HCT116 (cell line): ENCODE measurements around the gene PADI4. TPM values are rescaled to one million over a fixed set of nuclear protein-coding genes. Genes with fewer than 3 reads are reported as not detected.

Source experiments
- ATAC-seq: fragments of 200-7000 bp; cut with Tn5 transposase; 2 replicates; pipeline ENCODE4 v1.9.1; 2020; ENCODE audit warnings: mild to moderate bottlenecking, moderate library complexity
- BruUV-seq: library from RNA; stranded (reverse); fragments of 400-500 nt; replicated peaks from 2 replicates; lab custom pipeline; 2021; lab: Mats Ljungman, UMichigan
- CTCF ChIA-PET: fragments of 300-600 bp; sonication (Branson Sonifier 250); formaldehyde crosslinking; loops from one replicate; lab custom pipeline; 2021; ENCODE audit warnings: antibody characterized with exemption; lab: Charles Lee
- POLR2A ChIA-PET: fragments of 300-600, 350-600 bp; sonication (Branson Sonifier 250); formaldehyde crosslinking; loops from one replicate; lab custom pipeline; 2021; ENCODE audit warnings: antibody characterized with exemption; lab: Charles Lee
- RAD21 ChIA-PET, 2 experiments: fragments of 300-600 bp; sonication (Branson Sonifier 250); formaldehyde crosslinking; loops; one replicate each; lab custom pipeline; 2023; ENCODE audit warnings: low total read pairs in 2 of 2; ENCODE audit not compliant: uncharacterized antibody in 2 of 2, unreplicated experiment in 2 of 2, low non-redundant PET in 1 of 2; lab: Charles Lee
- DNase-seq: peaks from one replicate; pipeline ENCODE4 v3.0.0-alpha.2; 2010; ENCODE audit warnings: low read depth, low spot score
- H2AFZ ChIP-seq: fragments of 200-600 bp; shearing (Covaris generic), sonication (generic); 2 replicates; pipeline ENCODE4 v1.6.1; 2017; ENCODE audit warnings: low read depth, mixed run types, mixed read lengths, antibody characterized with exemption, low read length; ENCODE audit not compliant: poor library complexity, severe bottlenecking
- H3K27ac ChIP-seq: 2 replicates; pipeline ENCODE4 v1.5.1; 2012; ENCODE audit warnings: low read depth, low read length
- H3K27me3 ChIP-seq: fragments of 200-600 bp; sonication (generic); 2 replicates; pipeline ENCODE4 v1.6.1; 2016; ENCODE audit warnings: mixed run types, low read length, mixed read lengths; ENCODE audit not compliant: insufficient read depth
- H3K36me3 ChIP-seq, 2 experiments: fragments of 200-500 bp in 1 of 2; fragments of 200-600 bp in 1 of 2; sonication (Bioruptor generic) in 1 of 2; sonication (generic) in 1 of 2; 2 replicates each; pipeline versions ENCODE4 v1.5.1 to v1.6.1; 2014 to 2016; ENCODE audit warnings: low read length in 2 of 2, inconsistent platforms in 1 of 2, mixed read lengths in 1 of 2, mixed run types in 1 of 2; ENCODE audit not compliant: insufficient read depth in 2 of 2, control insufficient read depth in 1 of 2
- H3K4me1 ChIP-seq, 2 experiments: fragments of 200-600 bp in 1 of 2; sonication (generic) in 1 of 2; 2 replicates each; pipeline versions ENCODE4 v1.5.1 to v1.6.1; 2012 to 2017; ENCODE audit warnings: low read length in 2 of 2, inconsistent platforms in 1 of 2, mild to moderate bottlenecking in 1 of 2, mixed read lengths in 1 of 2, mixed run types in 1 of 2, moderate library complexity in 1 of 2; ENCODE audit not compliant: insufficient read depth in 2 of 2, control insufficient read depth in 1 of 2
- H3K4me2 ChIP-seq: fragments of 200-600 bp; sonication (generic); 2 replicates; pipeline ENCODE4 v1.6.1; 2017; ENCODE audit warnings: mixed run types, low read length, mixed read lengths
- H3K4me3 ChIP-seq, 2 experiments: fragments of 200-600 bp in 1 of 2; sonication (generic) in 1 of 2; replicated peaks in 1 of 2; 2 replicates each; pipeline ENCODE4 v1.5.1; 2011 to 2016; ENCODE audit warnings: low read length in 2 of 2, control low read depth in 1 of 2, low read depth in 1 of 2, mild to moderate bottlenecking in 1 of 2, mixed read lengths in 1 of 2, mixed run types in 1 of 2
- H3K79me2 ChIP-seq: fragments of 200-600 bp; sonication (generic); 2 replicates; pipeline ENCODE4 v1.6.1; 2017; ENCODE audit warnings: mild to moderate bottlenecking, mixed run types, low read length, moderate library complexity, mixed read lengths; ENCODE audit not compliant: insufficient read depth
- H3K9ac ChIP-seq: fragments of 200-600 bp; sonication (generic); 2 replicates; pipeline ENCODE4 v1.6.1; 2016; ENCODE audit warnings: low read length, mixed read lengths
- H3K9me2 ChIP-seq: fragments of 200-600 bp; sonication (generic), shearing (Covaris generic); 2 replicates; pipeline ENCODE4 v1.6.1; 2017; ENCODE audit warnings: mixed run types, mild to moderate bottlenecking, moderate library complexity; ENCODE audit not compliant: insufficient read depth
- H3K9me3 ChIP-seq, 2 experiments: fragments of 200-500 bp in 1 of 2; fragments of 200-600 bp in 1 of 2; sonication (Bioruptor generic) in 1 of 2; sonication (generic) in 1 of 2; 2 replicates each; pipeline ENCODE4 v1.6.1; 2014 to 2017; ENCODE audit warnings: low read length in 2 of 2, mixed read lengths in 2 of 2, inconsistent platforms in 1 of 2, low read depth in 1 of 2, mild to moderate bottlenecking in 1 of 2, mixed run types in 1 of 2, moderate library complexity in 1 of 2; ENCODE audit not compliant: control insufficient read depth in 1 of 2, insufficient read depth in 1 of 2
- H4K20me1 ChIP-seq: fragments of 200-600 bp; sonication (generic), shearing (Covaris generic); 2 replicates; pipeline ENCODE4 v1.6.1; 2017; ENCODE audit warnings: mixed run types, mild to moderate bottlenecking, moderate library complexity; ENCODE audit not compliant: insufficient read depth
- CEBPB ChIP-seq: IDR thresholded peaks from 2 replicates; pipeline ENCODE4 v1.6.1; 2012; ENCODE audit warnings: low read depth
- CTCF ChIP-seq, 3 experiments: fragments of 200-600 bp in 1 of 3; sonication (generic) in 1 of 3; IDR thresholded peaks in 2 of 3; conservative IDR thresholded peaks in 1 of 3; 2 replicates each; pipeline ENCODE4 v1.5.1; 2012 to 2017; ENCODE audit warnings: low read depth in 2 of 3, low read length in 2 of 3, antibody characterized with exemption in 1 of 3, borderline replicate concordance in 1 of 3, control low read depth in 1 of 3, mild to moderate bottlenecking in 1 of 3, mixed read lengths in 1 of 3, mixed run types in 1 of 3, moderate library complexity in 1 of 3; ENCODE audit not compliant: insufficient read depth in 1 of 3
- ELF1 ChIP-seq: IDR thresholded peaks from 2 replicates; pipeline ENCODE4 v1.6.1; 2012; ENCODE audit warnings: low read depth, borderline replicate concordance
- EZH2 ChIP-seq: fragments of 200-600 bp; sonication (generic); IDR thresholded peaks from 2 replicates; pipeline ENCODE4 v1.6.1; 2017; ENCODE audit warnings: antibody characterized with exemption, mixed run types
- FOSL1 ChIP-seq: IDR thresholded peaks from 2 replicates; pipeline ENCODE4 v1.6.1; 2012; ENCODE audit warnings: low read depth
- JUND ChIP-seq: IDR thresholded peaks from 2 replicates; pipeline ENCODE4 v1.6.1; 2012
- MAX ChIP-seq: IDR thresholded peaks from 2 replicates; pipeline ENCODE4 v1.6.1; 2012
- POLR2A ChIP-seq: IDR thresholded peaks from 2 replicates; pipeline ENCODE4 v1.7.0; 2011; ENCODE audit warnings: borderline replicate concordance; ENCODE audit not compliant: insufficient read depth, insufficient read length; ENCODE audit errors: extremely low read depth
- POLR2AphosphoS5 ChIP-seq: IDR thresholded peaks from 2 replicates; pipeline ENCODE4 v1.6.1; 2011; ENCODE audit warnings: mild to moderate bottlenecking, low read depth, low read length, moderate library complexity
- RAD21 ChIP-seq: IDR thresholded peaks from 2 replicates; pipeline ENCODE4 v1.6.1; 2012; ENCODE audit warnings: low read depth, mild to moderate bottlenecking
- SIN3A ChIP-seq: IDR thresholded peaks from 2 replicates; pipeline ENCODE4 v1.6.1; 2012; ENCODE audit warnings: low read depth
- SP1 ChIP-seq: IDR thresholded peaks from 2 replicates; pipeline ENCODE4 v1.6.1; 2012; ENCODE audit warnings: low read depth
- YY1 ChIP-seq: IDR thresholded peaks from 2 replicates; pipeline ENCODE4 v1.6.1; 2011; ENCODE audit warnings: low read length, low read depth, moderate library complexity, mild to moderate bottlenecking; ENCODE audit not compliant: insufficient replicate concordance; ENCODE audit errors: extremely low read depth
- ZBTB33 ChIP-seq: IDR thresholded peaks from 2 replicates; pipeline ENCODE4 v1.6.1; 2011; ENCODE audit warnings: mild to moderate bottlenecking, low read length, moderate library complexity; ENCODE audit not compliant: insufficient replicate concordance; ENCODE audit errors: extremely low read depth
- ZNF274 ChIP-seq: fragments of 200-500 bp; sonication (Bioruptor generic); IDR thresholded peaks from 2 replicates; pipeline ENCODE4 v1.6.1; 2014; ENCODE audit warnings: mild to moderate bottlenecking, low read depth, low read length, inconsistent platforms
- intact Hi-C: fragments of 100-400 bp; cut with micrococcal nuclease; formaldehyde crosslinking; loops from 2 replicates; pipeline ENCODE4 v1.10.0; 2022
- total RNA-seq: library from RNA; stranded (reverse); gene quantifications from one replicate; pipeline ENCODE4 v1.2.1, GENCODE V29; 2021; ENCODE audit not compliant: unreplicated experiment
- TF ChIP-seq, protein P1 (sequence below): IDR thresholded peaks from 2 replicates; pipeline ENCODE4 v1.6.1; 2012

The PADI4 gene
- total RNA-seq, 1 experiment from 2014 or later: 0.44 TPM

DNA sequence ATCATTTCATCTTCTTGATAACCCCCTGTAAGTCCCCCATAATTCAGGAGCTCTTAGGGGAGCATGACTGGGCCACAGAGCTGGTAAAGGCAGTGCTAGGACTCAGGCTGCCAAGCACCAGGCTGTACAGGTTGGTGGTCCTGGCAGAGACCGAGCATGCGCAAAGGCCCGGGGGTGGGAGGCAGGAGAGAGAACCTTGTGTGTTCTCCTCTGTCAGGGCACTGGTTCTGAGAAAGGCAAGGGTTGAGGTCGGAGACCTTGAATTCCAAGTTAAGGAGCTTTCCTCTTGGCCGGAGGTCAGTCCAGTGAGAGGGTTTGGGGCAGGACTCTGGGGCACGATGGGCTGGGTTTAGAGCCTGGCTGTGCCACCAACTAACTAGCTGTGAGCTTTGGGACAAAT, 35.9 kb upstream of the PADI4 start:
- POLR2A ChIA-PET: no interaction called here
- CTCF ChIA-PET: interaction anchor here (1.2 kb wide), 1 partner anchor 146 kb away, joined by 3 read pairs; no protein-coding TSS in a partner anchor
- Histone ChIP-seq H3K9me3 (no peaks in the 10 kb centered on the region), H4K20me1 (no peaks in the 10 kb centered on the region), H3K9me2 (no peaks in the 10 kb centered on the region), H3K36me3 (no peaks in the 10 kb centered on the region), H2AFZ (no peak overlapping the region), H3K27me3 (no peaks in the 10 kb centered on the region), H3K79me2 (no peaks in the 10 kb centered on the region), H3K4me1 (peaks cover 0 to 12% of the 10 kb centered on the region in 2 experiments; a peak in 2 of 4 replicates), H3K4me2 (no peak overlapping the region), H3K4me3 (no peak overlapping the region), H3K9ac (no peak overlapping the region), H3K27ac (no peak overlapping the region)
- no peak for ATAC-seq
- no TSS peak for BruUV-seq
- RAD21 ChIA-PET: no interaction called here
- no peak for TF ChIP-seq ELF1
- TF ChIP-seq RAD21: no peak
- no peak for TF ChIP-seq ZNF274
- no peak for TF ChIP-seq EZH2
- TF ChIP-seq, protein P1, sequence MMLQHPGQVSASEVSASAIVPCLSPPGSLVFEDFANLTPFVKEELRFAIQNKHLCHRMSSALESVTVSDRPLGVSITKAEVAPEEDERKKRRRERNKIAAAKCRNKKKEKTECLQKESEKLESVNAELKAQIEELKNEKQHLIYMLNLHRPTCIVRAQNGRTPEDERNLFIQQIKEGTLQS: no peak
- no peak for TF ChIP-seq MAX
- TF ChIP-seq ZBTB33: no peak
- TF ChIP-seq CTCF (IDR thresholded peaks at IDR 0.05 in 2 of 3, conservative IDR thresholded peaks at IDR 0.05 in 1 of 3; ENCODE audit: borderline replicate concordance in 1 of 3, insufficient read depth in 1 of 3, low read depth in 2 of 3, low read length in 2 of 3): no peak
- TF ChIP-seq YY1: no peak
- TF ChIP-seq CEBPB: no peak
- no peak for TF ChIP-seq POLR2AphosphoS5
- TF ChIP-seq JUND: no peak
- no peak for TF ChIP-seq FOSL1
- TF ChIP-seq SP1: no peak
- no peak for TF ChIP-seq SIN3A
- no peak for TF ChIP-seq POLR2A
- intact Hi-C loops: loop anchor here (5.0 kb wide), 1 partner anchor 210 kb away; no protein-coding TSS in a partner anchor
- DNase-seq: no peak
